WERI-Rb-1 (cell line): Measurements from ENCODE around the gene WWTR1.

Source experiments
- DNase-seq: peaks from one replicate; pipeline ENCODE4 v3.0.0-alpha.2; 2020
- H3K27ac ChIP-seq: fragments of 250-450 bp; sonication (Bioruptor Pico); 2 replicates; pipeline ENCODE4 v1.5.1; 2020; ENCODE audit warnings: mild to moderate bottlenecking, moderate library complexity
- H3K27me3 ChIP-seq: fragments of 250-450 bp; sonication (Bioruptor Pico); 2 replicates; pipeline ENCODE4 v1.5.1; 2021; ENCODE audit warnings: mild to moderate bottlenecking, low read depth, moderate library complexity; ENCODE audit not compliant: insufficient read depth, severe bottlenecking
- H3K36me3 ChIP-seq: fragments of 250-450 bp; sonication (Bioruptor Pico); 2 replicates; pipeline ENCODE4 v1.5.1; 2020; ENCODE audit warnings: mild to moderate bottlenecking, moderate library complexity
- H3K4me3 ChIP-seq: 2 replicates; pipeline ENCODE4 v1.5.1; 2011; ENCODE audit warnings: low read depth, mild to moderate bottlenecking, control low read depth, low read length
- H3K9me3 ChIP-seq: fragments of 250-450 bp; sonication (Bioruptor Pico); 2 replicates; pipeline ENCODE4 v1.5.1; 2021; ENCODE audit warnings: mild to moderate bottlenecking, moderate library complexity; ENCODE audit not compliant: severe bottlenecking
- TF ChIP-seq, protein P1 (sequence below): IDR thresholded peaks from 2 replicates; pipeline ENCODE4 v1.5.1; 2011; ENCODE audit warnings: low read depth, mild to moderate bottlenecking, control low read depth, inconsistent platforms, low read length

Gene WWTR1

DNA sequence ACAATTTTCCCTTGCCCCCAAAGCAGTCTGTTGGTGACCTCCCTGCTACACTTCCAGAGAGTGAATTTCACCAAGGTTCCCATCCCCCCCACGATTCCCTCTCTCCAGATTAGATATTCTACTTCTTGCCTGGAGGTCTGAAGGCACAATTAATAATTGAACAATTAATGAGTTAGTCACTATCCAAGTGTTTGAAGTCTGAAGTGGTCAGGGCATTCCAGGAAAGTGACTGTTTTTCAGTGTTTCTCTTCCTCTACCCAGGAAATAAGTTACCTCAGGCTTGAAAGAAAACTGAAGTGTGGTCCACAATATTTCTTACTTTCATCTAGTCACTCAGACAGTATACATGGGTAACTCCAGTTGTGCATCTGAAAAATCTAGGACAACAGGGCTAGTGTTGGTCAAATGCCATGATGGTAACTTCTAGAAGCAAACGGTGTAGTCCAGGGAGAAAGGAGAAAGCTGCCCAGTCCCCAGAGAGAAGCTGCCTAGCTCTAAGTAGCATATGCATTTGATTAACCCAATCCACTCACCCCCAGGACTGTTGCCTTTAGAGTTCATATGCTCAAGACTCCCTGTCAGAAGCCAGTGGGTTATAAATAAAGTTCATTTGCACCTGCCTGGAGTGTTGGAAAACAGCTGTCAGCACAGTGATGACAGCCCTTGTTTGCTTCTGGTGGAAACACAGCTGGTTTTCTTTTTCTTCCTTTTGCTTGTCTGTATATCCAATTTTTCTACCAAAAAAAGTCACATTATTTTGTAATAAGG, 185.6 kb downstream of the WWTR1 start:
- H3K27ac ChIP-seq: no peak overlapping the region
- H3K4me3 ChIP-seq: no peak overlapping the region
- no peaks in the 10 kb centered on the region for H3K9me3 ChIP-seq
- TF ChIP-seq, protein P1, sequence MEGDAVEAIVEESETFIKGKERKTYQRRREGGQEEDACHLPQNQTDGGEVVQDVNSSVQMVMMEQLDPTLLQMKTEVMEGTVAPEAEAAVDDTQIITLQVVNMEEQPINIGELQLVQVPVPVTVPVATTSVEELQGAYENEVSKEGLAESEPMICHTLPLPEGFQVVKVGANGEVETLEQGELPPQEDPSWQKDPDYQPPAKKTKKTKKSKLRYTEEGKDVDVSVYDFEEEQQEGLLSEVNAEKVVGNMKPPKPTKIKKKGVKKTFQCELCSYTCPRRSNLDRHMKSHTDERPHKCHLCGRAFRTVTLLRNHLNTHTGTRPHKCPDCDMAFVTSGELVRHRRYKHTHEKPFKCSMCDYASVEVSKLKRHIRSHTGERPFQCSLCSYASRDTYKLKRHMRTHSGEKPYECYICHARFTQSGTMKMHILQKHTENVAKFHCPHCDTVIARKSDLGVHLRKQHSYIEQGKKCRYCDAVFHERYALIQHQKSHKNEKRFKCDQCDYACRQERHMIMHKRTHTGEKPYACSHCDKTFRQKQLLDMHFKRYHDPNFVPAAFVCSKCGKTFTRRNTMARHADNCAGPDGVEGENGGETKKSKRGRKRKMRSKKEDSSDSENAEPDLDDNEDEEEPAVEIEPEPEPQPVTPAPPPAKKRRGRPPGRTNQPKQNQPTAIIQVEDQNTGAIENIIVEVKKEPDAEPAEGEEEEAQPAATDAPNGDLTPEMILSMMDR: no peak
- no peaks in the 10 kb centered on the region for H3K27me3 ChIP-seq
- no peaks in the 10 kb centered on the region for H3K36me3 ChIP-seq
- no peak for DNase-seq

DNA sequence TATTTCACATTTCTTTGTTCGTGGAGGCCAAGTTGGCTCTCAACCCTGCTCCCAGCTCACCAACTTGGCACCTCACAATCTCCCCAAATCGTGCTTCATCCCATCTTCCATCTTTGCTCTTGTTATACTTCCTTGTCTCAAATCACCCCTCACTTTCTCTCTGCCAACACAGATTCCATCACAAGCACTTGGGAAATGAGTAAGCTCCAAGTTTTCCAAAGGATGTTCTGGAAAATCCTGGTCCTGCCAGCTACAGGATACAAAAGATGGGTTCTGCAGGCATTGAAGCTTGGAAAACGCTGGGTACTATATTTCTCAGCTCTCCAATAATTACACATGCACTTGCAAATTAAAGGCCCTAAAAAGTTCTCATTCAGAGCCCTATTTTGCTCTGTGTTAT, 187.4 kb downstream of the WWTR1 start:
- DNase-seq: no peak
- Histone ChIP-seq H3K4me3 (no peak overlapping the region), H3K9me3 (no peaks in the 10 kb centered on the region), H3K36me3 (no peaks in the 10 kb centered on the region), H3K27ac (no peak overlapping the region), H3K27me3 (no peaks in the 10 kb centered on the region)
- TF ChIP-seq, protein P1: no peak

DNA sequence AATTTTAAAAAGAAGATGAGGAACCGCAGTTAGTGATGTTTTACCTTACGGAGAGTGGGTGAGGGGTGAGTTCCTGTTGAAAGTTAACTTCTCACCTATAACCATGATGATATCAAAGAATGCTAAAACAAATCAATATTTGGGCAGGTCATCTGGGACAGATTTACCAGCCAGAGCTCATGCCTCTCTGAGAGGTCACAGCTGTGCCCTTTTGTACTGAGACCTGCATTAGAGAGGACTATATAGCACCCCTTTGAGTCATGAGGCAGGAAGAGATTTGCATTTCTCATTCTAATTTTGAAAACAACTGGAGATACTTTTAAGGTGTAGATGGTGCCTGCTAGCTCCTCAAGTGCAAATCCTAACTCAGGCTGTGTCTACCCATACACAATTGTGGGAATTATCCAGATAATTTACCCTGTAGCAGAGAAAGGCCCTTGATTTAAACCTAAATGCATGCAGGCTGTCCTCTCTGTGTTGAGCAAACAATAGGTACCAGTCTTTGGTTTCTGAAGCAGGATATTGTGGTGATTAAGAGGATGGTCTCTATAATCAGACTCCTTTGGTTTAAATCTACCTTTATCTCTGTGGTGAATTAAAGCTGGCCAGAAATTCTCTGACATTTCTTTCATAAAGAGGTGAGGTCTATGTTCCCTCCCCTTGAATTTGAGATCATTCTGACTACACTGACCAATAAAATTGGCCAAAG, 189.2 kb downstream of the WWTR1 start:
- no peaks in the 10 kb centered on the region for H3K27me3 ChIP-seq
- H3K27ac ChIP-seq: no peak overlapping the region
- DNase-seq: no peak

More for the DNA sequence above, 189.2 kb downstream of the WWTR1 start:
- no peaks in the 10 kb centered on the region for H3K36me3 ChIP-seq
- H3K4me3 ChIP-seq: no peak overlapping the region
- H3K9me3 ChIP-seq: no peaks in the 10 kb centered on the region
- TF ChIP-seq, protein P1: no peak
